Measurements from ENCODE around the gene BST1. TPM values are rescaled to one million over a fixed set of nuclear protein-coding genes. Genes with fewer than 3 reads are reported as not detected.

Gene BST1
- total and polyA plus RNA-seq, 2 experiments from 2014 or later, result 24.3 to 32.6 TPM

- H3K4me3 ChIP-seq, result no peak overlapping the region
- no peak for TF ChIP-seq EZH2 (IDR thresholded peaks at IDR 0.05; ENCODE audit: insufficient read depth, poor library complexity, severe bottlenecking)
- no peak for TF ChIP-seq EZH2phosphoT487 (IDR thresholded peaks at IDR 0.05; ENCODE audit: insufficient read depth, low read depth)
- no peak overlapping the region for H2AFZ ChIP-seq
- 92 to 96% methylated on average over 2 of the region's 2 CpGs for WGBS, 2 experiments (ENCODE audit: low coverage in 1 of 2, low lambda C conversion rate in 2 of 2, missing lambda C conversion rate in 2 of 2)
- H3K9me2 ChIP-seq (ENCODE audit: insufficient read depth), result no peaks in the 10 kb centered on the region
- peaks cover 4% of the 10 kb centered on the region; the same call in 1 of the 2 replicates for H3F3A ChIP-seq (ENCODE audit: insufficient read depth)
- peaks cover 18% of the 10 kb centered on the region for H3K4me1 ChIP-seq (ENCODE audit: insufficient read depth)
- H3K4me2 ChIP-seq (ENCODE audit: unreplicated experiment), result no peak overlapping the region
- in situ Hi-C loops (cut with MboI), result no loop called here
- H3K79me2 ChIP-seq (ENCODE audit: insufficient read depth), result peaks cover 98% of the 10 kb centered on the region
- H3K27me3 ChIP-seq (replicated peaks; ENCODE audit: insufficient read depth), result no peaks in the 10 kb centered on the region
- no peak for DNase-seq
- no peak overlapping the region for H3K9ac ChIP-seq
- H3K36me3 ChIP-seq (ENCODE audit: low read depth), result no peaks in the 10 kb centered on the region
- no peaks in the 10 kb centered on the region for H3K9me3 ChIP-seq (ENCODE audit: low read depth)
- no peaks in the 10 kb centered on the region for H4K20me1 ChIP-seq (ENCODE audit: insufficient read depth)
- H3K27ac ChIP-seq, result no peak overlapping the region
These were observed 28.8 kb upstream of the BST1 start for GRCh38 chr4:15674046-15674445.

GRCh38 chr4:15674926-15675325 is 27.9 kb upstream of the BST1 start:
- in situ Hi-C loops (cut with MboI), result no loop called here
- no peak overlapping the region for H3K4me2 ChIP-seq (ENCODE audit: unreplicated experiment)
- H3K36me3 ChIP-seq (ENCODE audit: low read depth), result no peaks in the 10 kb centered on the region
- 96 to 97% methylated on average over 4 of the region's 4 CpGs for WGBS, 2 experiments (ENCODE audit: low coverage in 1 of 2, low lambda C conversion rate in 2 of 2, missing lambda C conversion rate in 2 of 2)
- DNase-seq, result no peak
- H3K9me2 ChIP-seq (ENCODE audit: insufficient read depth), result no peaks in the 10 kb centered on the region
- H3K4me1 ChIP-seq (ENCODE audit: insufficient read depth), result peaks cover 22% of the 10 kb centered on the region
- H3K27me3 ChIP-seq (replicated peaks; ENCODE audit: insufficient read depth), result no peaks in the 10 kb centered on the region
- H3K4me3 ChIP-seq, result no peak overlapping the region
- TF ChIP-seq EZH2phosphoT487 (IDR thresholded peaks at IDR 0.05; ENCODE audit: insufficient read depth, low read depth) (no peak), EZH2 (IDR thresholded peaks at IDR 0.05; ENCODE audit: insufficient read depth, poor library complexity, severe bottlenecking) (no peak)
- H3K27ac ChIP-seq, result no peak overlapping the region
- H4K20me1 ChIP-seq (ENCODE audit: insufficient read depth), result no peaks in the 10 kb centered on the region
- H3F3A ChIP-seq (ENCODE audit: insufficient read depth), result peaks cover 4% of the 10 kb centered on the region; the same call in 1 of the 2 replicates
- H2AFZ ChIP-seq, result no peak overlapping the region
- peaks cover 98% of the 10 kb centered on the region for H3K79me2 ChIP-seq (ENCODE audit: insufficient read depth)
- H3K9me3 ChIP-seq (ENCODE audit: low read depth), result no peaks in the 10 kb centered on the region
- H3K9ac ChIP-seq, result no peak overlapping the region

DNA sequence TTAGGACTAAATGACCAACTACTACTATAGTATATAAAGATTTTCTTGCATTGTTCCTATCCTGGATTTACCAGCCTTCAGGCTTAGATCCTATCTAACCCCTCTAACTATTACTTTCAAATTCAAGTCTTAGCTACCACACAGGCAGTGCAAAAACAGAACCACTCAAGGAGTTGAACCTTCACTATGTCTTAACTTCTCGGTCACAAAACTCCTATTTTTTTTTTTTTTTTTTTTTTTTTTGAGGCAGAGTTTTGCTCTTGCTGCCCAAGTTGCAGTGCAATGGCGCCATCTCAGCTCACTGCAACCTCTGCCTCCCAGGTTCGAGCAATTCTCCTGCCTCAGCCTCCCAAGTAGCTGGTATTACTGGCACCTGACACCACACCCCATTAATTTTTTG is 27.5 kb upstream of the BST1 start:
- DNase-seq, result no peak
- Histone ChIP-seq H4K20me1 (ENCODE audit: insufficient read depth) (no peaks in the 10 kb centered on the region), H3F3A (ENCODE audit: insufficient read depth) (peaks cover 4% of the 10 kb centered on the region; the same call in 1 of the 2 replicates), H3K4me3 (no peak overlapping the region), H3K36me3 (ENCODE audit: low read depth) (no peaks in the 10 kb centered on the region), H3K9ac (no peak overlapping the region), H3K79me2 (ENCODE audit: insufficient read depth) (peaks cover 98% of the 10 kb centered on the region), H3K27ac (no peak overlapping the region), H3K4me1 (ENCODE audit: insufficient read depth) (peaks cover 26% of the 10 kb centered on the region), H2AFZ (no peak overlapping the region), H3K9me2 (ENCODE audit: insufficient read depth) (no peaks in the 10 kb centered on the region), H3K27me3 (replicated peaks; ENCODE audit: insufficient read depth) (no peaks in the 10 kb centered on the region), H3K9me3 (ENCODE audit: low read depth) (no peaks in the 10 kb centered on the region), H3K4me2 (ENCODE audit: unreplicated experiment) (no peak overlapping the region)
- 99 to 100% methylated on average over 3 of the region's 3 CpGs for WGBS, 2 experiments (ENCODE audit: low coverage in 1 of 2, low lambda C conversion rate in 2 of 2, missing lambda C conversion rate in 2 of 2)
- in situ Hi-C loops (cut with MboI), result no loop called here
- TF ChIP-seq EZH2phosphoT487 (IDR thresholded peaks at IDR 0.05; ENCODE audit: insufficient read depth, low read depth), result no peak
- TF ChIP-seq EZH2 (IDR thresholded peaks at IDR 0.05; ENCODE audit: insufficient read depth, poor library complexity, severe bottlenecking), result no peak

- Histone ChIP-seq H3K9ac (no peak overlapping the region), H3F3A (ENCODE audit: insufficient read depth) (peaks cover 4% of the 10 kb centered on the region; the same call in 1 of the 2 replicates), H3K4me2 (ENCODE audit: unreplicated experiment) (no peak overlapping the region), H3K79me2 (ENCODE audit: insufficient read depth) (peaks cover 98% of the 10 kb centered on the region), H3K27me3 (replicated peaks; ENCODE audit: insufficient read depth) (no peaks in the 10 kb centered on the region), H4K20me1 (ENCODE audit: insufficient read depth) (no peaks in the 10 kb centered on the region), H3K9me2 (ENCODE audit: insufficient read depth) (no peaks in the 10 kb centered on the region), H3K4me3 (no peak overlapping the region), H3K27ac (no peak overlapping the region), H3K4me1 (ENCODE audit: insufficient read depth) (peaks cover 26% of the 10 kb centered on the region), H2AFZ (no peak overlapping the region), H3K36me3 (ENCODE audit: low read depth) (no peaks in the 10 kb centered on the region), H3K9me3 (ENCODE audit: low read depth) (no peaks in the 10 kb centered on the region)
- in situ Hi-C loops (cut with MboI), result no loop called here
- no peak for DNase-seq
- TF ChIP-seq EZH2 (IDR thresholded peaks at IDR 0.05; ENCODE audit: insufficient read depth, poor library complexity, severe bottlenecking) (no peak), EZH2phosphoT487 (IDR thresholded peaks at IDR 0.05; ENCODE audit: insufficient read depth, low read depth) (no peak)
- WGBS, 2 experiments (ENCODE audit: low coverage in 1 of 2, low lambda C conversion rate in 2 of 2, missing lambda C conversion rate in 2 of 2), result 100% methylated on average over 1 of the region's 1 CpG
These were observed 26.8 kb upstream of the BST1 start for GRCh38 chr4:15676039-15676438.

DNA sequence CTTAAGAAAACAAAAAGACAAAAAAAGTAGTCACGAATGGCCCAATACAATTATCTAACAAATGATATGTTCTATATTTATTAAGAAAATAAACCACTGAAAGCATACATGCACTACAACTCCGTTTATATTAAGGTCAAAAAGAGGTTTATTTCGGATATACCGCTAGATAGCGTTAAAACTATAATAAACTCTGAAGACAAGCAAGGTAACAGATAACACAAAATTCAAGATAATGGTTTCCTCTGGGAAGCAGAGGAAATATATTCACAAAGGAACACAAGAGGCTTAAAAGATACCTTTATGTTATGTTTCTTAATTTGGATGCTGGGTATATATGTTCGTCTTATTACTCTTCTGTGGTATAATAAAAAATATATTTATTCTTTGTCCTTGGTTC is 26.0 kb upstream of the BST1 start:
- H3K9me3 ChIP-seq (ENCODE audit: low read depth), result no peaks in the 10 kb centered on the region
- H3K4me1 ChIP-seq (ENCODE audit: insufficient read depth), result peaks cover 26% of the 10 kb centered on the region
- peaks cover 94% of the 10 kb centered on the region for H3K79me2 ChIP-seq (ENCODE audit: insufficient read depth)
- H3K4me2 ChIP-seq (ENCODE audit: unreplicated experiment), result peak overlapping the region; percentile 15
- H2AFZ ChIP-seq, result no peak overlapping the region
- no peaks in the 10 kb centered on the region for H3K27me3 ChIP-seq (replicated peaks; ENCODE audit: insufficient read depth)
- 98 to 99% methylated on average over 6 of the region's 6 CpGs for WGBS, 2 experiments (ENCODE audit: low coverage in 1 of 2, low lambda C conversion rate in 2 of 2, missing lambda C conversion rate in 2 of 2)
- no peak for TF ChIP-seq EZH2 (IDR thresholded peaks at IDR 0.05; ENCODE audit: insufficient read depth, poor library complexity, severe bottlenecking)
- TF ChIP-seq EZH2phosphoT487 (IDR thresholded peaks at IDR 0.05; ENCODE audit: insufficient read depth, low read depth), result no peak
- H3F3A ChIP-seq (ENCODE audit: insufficient read depth), result peaks cover 4% of the 10 kb centered on the region; the same call in 1 of the 2 replicates
- in situ Hi-C loops (cut with MboI), result no loop called here
- H3K4me3 ChIP-seq, result no peak overlapping the region
- no peak for DNase-seq
- H4K20me1 ChIP-seq (ENCODE audit: insufficient read depth), result no peaks in the 10 kb centered on the region
- H3K9ac ChIP-seq, result no peak overlapping the region
- no peak overlapping the region for H3K27ac ChIP-seq
- no peaks in the 10 kb centered on the region for H3K36me3 ChIP-seq (ENCODE audit: low read depth)
- H3K9me2 ChIP-seq (ENCODE audit: insufficient read depth), result no peaks in the 10 kb centered on the region
